Ovary (tissue), 9 donors: Measurements from ENCODE around the gene PBX1. TPM values are rescaled to one million over a fixed set of nuclear protein-coding genes. Genes with fewer than 3 reads are reported as not detected.

Experiments
- DNase-seq, 5 donors: peaks; one replicate each; pipeline ENCODE4 v3.0.0-alpha.2; 2019 to 2020
- H3K27ac ChIP-seq, 2 donors: fragments of 200-600 bp; one replicate each; pipeline versions ENCODE4 v1.5.1 to v1.8.0; 2019 to 2022
- H3K27me3 ChIP-seq: fragments of 200-600 bp; one replicate; pipeline ENCODE4 v1.8.0; 2022
- H3K36me3 ChIP-seq: fragments of 200-600 bp; sonication (generic); one replicate; pipeline ENCODE4 v1.5.1; 2019
- H3K4me1 ChIP-seq: one replicate; pipeline ENCODE4 v1.8.1; 2013; ENCODE audit warnings: mild to moderate bottlenecking, moderate library complexity; ENCODE audit not compliant: insufficient read depth
- H3K4me3 ChIP-seq: fragments of 200-600 bp; sonication (generic); one replicate; pipeline ENCODE4 v1.5.1; 2017
- H3K9me3 ChIP-seq, 2 donors: fragments of 200-600 bp in 1 of 2; sonication (generic) in 1 of 2; one replicate each; pipeline versions ENCODE4 v1.5.1 to v1.8.1; 2013 to 2019; ENCODE audit warnings: mild to moderate bottlenecking in 1 of 2, moderate library complexity in 1 of 2
- CTCF ChIP-seq, 3 donors: fragments of 450-650 bp in 2 of 3; fragments of 200-600 bp in 1 of 3; IDR thresholded peaks; one replicate each; pipeline versions ENCODE4 v1.5.1 to v1.8.0; 2016 to 2022; ENCODE audit warnings: antibody characterized with exemption in 3 of 3, mild to moderate bottlenecking in 1 of 3
- EP300 ChIP-seq: sonication (generic); formaldehyde crosslinking; IDR thresholded peaks from one replicate; pipeline ENCODE4 v1.6.1; 2017; ENCODE audit warnings: antibody characterized with exemption
- POLR2A ChIP-seq: fragments of 450-650 bp; IDR thresholded peaks from one replicate; pipeline ENCODE4 v1.6.1; 2017; ENCODE audit warnings: antibody characterized with exemption, mild to moderate bottlenecking, moderate library complexity
- WGBS, 3 donors: extraction: QIAGEN DNeasy Blood & Tissue Kit in 1 of 3; methylation state at CpG; one replicate each; pipeline versions ENCODE4 v1.1.5 to v1.1.7; 2013 to 2017; 5-methylcytosine and 5-hydroxymethylcytosine counted together
- intact Hi-C, 4 donors: fragments of 100-400 bp; cut with DNase I; formaldehyde crosslinking; loops; one replicate each; pipeline versions ENCODE4 v1.11.0 to v1.15.1; 2022 to 2023
- polyA plus RNA-seq, 2 donors: library from polyadenylated mRNA; stranded (reverse); fragments of 200-250 nt in 1 of 2; fragments of 350-450 nt in 1 of 2; fragmentation: Illumina TruSeq in 1 of 2; extraction: RNeasy Lipid Tissue Mini Kit (QIAGEN cat#74804) in 1 of 2; gene quantifications; one replicate each; pipeline ENCODE4 v1.2.3, GENCODE V29; 2013 to 2014
- total RNA-seq, 7 donors: library from RNA; depleted of rRNA in 2 of 7; stranded (reverse); fragments of >200 nt in 2 of 7; fragmentation: NEBNext Ultra II Directional in 3 of 7; extraction: Animal tissue kit (Norgen Biotek cat#: 25700) in 3 of 7; gene quantifications; one replicate each; pipeline versions ENCODE4 v1.1.0 to v1.2.4, GENCODE V29; 2016 to 2023
- donor health status: DM: no; HTN: no; CAD: no; lungs with moderate emphysema.
- donor health status: DM: no; HTN: no; CAD: no.
- donor health status: Bipolar disorder and iron deficiency.
- donor health status: DM: yes; HTN: yes; CAD: no.
- donor health status: DM: no; HTN: no; CAD: no.
- donor health status: DM: yes; HTN: yes; CAD: no.

The PBX1 gene
- total and polyA plus RNA-seq, 9 donors: 43.7 to 220 (median 142) TPM

DNA sequence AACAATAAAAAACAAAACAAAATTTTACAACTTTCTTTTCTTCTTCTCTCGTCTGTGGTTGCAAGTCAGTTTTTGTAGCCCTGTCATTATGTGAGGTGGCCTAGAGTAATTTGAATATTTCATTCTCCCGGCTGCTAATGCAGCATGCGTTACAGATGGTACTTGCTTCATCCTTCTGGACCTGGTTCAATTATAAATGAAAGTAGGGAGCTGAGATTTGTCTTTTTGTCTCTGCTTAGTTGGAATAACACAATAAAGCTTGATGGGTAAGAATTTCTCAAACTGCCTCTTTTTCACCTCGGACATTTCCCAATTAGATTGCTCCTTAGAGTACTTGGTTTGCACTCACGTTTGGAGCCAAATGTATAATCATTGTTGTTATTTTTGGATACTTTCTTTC, 201.6 kb downstream of the PBX1 start:
- Histone ChIP-seq H3K27me3 (no peaks in the 10 kb centered on the region), H3K4me3 (no peak overlapping the region), H3K27ac (no peak overlapping the region), H3K9me3 (no peaks in the 10 kb centered on the region), H3K36me3 (no peaks in the 10 kb centered on the region), H3K4me1 (peaks cover 22% of the 10 kb centered on the region)
- TF ChIP-seq CTCF (IDR thresholded peaks at IDR 0.05): no peak
- no peak for TF ChIP-seq EP300
- TF ChIP-seq POLR2A: no peak
- no peak for DNase-seq
- 34 to 42% (median 36%) methylated on average over 5 of the region's 5 CpGs for WGBS, 3 donors
- intact Hi-C loops: no loop called here

DNA sequence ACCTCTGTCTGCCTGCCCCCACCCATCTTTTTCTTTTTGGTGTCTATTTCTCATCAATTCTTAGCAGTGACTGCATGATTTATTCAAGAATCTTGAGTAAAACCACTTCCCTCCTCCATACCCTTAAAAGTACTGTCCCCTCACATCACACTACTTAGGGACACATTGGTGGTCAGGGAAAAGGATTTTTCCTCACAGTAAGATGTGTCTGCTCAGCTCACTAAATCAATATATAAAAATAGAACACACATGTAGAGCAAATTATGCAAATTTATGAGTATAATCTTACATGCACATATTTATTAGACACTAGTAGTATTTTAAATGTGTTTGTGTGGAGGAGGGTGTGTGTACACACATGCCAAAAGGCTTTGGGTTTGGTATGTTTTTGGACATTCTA, 202.0 kb downstream of the PBX1 start:
- Histone ChIP-seq H3K9me3 (no peaks in the 10 kb centered on the region), H3K27ac (no peak overlapping the region), H3K27me3 (no peaks in the 10 kb centered on the region), H3K4me1 (peaks cover 19% of the 10 kb centered on the region), H3K36me3 (no peaks in the 10 kb centered on the region), H3K4me3 (no peak overlapping the region)
- no peak for DNase-seq
- intact Hi-C loops: no loop called here
- TF ChIP-seq CTCF (IDR thresholded peaks at IDR 0.05): no peak
- no peak for TF ChIP-seq POLR2A
- no peak for TF ChIP-seq EP300

GRCh38 chr1:164763098-164763497, 204.1 kb downstream of the PBX1 start:
- no peaks in the 10 kb centered on the region for H3K36me3 ChIP-seq
- DNase-seq: no peak
- H3K9me3 ChIP-seq: no peaks in the 10 kb centered on the region
- TF ChIP-seq POLR2A (no peak), CTCF (IDR thresholded peaks at IDR 0.05) (no peak), EP300 (no peak)
- H3K4me3 ChIP-seq: no peak overlapping the region
- WGBS, 3 donors: 95 to 98% (median 97%) methylated on average over 2 of the region's 2 CpGs
- no peak overlapping the region for H3K27ac ChIP-seq
- intact Hi-C loops: no loop called here
- peaks cover 25% of the 10 kb centered on the region for H3K4me1 ChIP-seq
- no peaks in the 10 kb centered on the region for H3K27me3 ChIP-seq

DNA sequence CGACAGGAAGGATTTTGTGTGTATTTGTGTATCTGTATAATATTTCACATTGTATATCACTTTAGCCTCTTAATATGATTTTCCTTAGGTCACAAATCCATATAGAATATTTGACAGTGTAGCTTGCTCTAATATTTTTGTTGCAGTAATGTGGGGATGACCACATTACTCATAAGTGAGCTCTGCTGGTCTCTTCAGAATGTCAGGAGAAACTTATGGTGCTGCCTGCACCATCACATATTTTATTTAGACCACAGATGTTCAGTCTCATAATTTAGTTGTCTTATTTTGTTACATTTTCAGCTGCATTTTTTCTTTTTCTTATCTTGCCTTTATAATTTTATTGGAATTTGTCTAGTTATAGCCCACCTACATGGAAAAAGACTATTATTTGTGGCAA, 205.3 kb downstream of the PBX1 start:
- 76 to 94% (median 91%) methylated on average over 1 of the region's 1 CpG for WGBS, 3 donors
- intact Hi-C loops: no loop called here
- Histone ChIP-seq H3K9me3 (no peaks in the 10 kb centered on the region), H3K36me3 (no peaks in the 10 kb centered on the region), H3K4me1 (peaks cover 27% of the 10 kb centered on the region), H3K4me3 (no peak overlapping the region), H3K27ac (no peak overlapping the region), H3K27me3 (no peaks in the 10 kb centered on the region)
- TF ChIP-seq CTCF (IDR thresholded peaks at IDR 0.05): no peak
- TF ChIP-seq POLR2A: no peak
- no peak for TF ChIP-seq EP300
- DNase-seq: no peak

GRCh38 chr1:164765557-164765956, 206.6 kb downstream of the PBX1 start:
- Histone ChIP-seq H3K36me3 (no peaks in the 10 kb centered on the region), H3K27me3 (no peaks in the 10 kb centered on the region), H3K27ac (peak overlapping the region; percentile 21 to 22), H3K9me3 (no peaks in the 10 kb centered on the region), H3K4me3 (no peak overlapping the region), H3K4me1 (peaks cover 26% of the 10 kb centered on the region)
- DNase-seq: no peak
- intact Hi-C loops: no loop called here
- no peak for TF ChIP-seq POLR2A
